RWPE2 (cell line): Measurements from ENCODE around the gene ZNF646.

Experiments
- ATAC-seq: fragments of 200-7000 bp; cut with Tn5 transposase; 3 replicates; pipeline ENCODE4 v1.9.1; 2021; ENCODE audit warnings: low read depth
- DNase-seq: peaks from one replicate; pipeline ENCODE4 v3.0.0-alpha.2; 2020; ENCODE audit warnings: low spot score
- H3K27ac ChIP-seq: fragments of 450-650 bp; 2 replicates; pipeline ENCODE4 v1.5.1; 2017; ENCODE audit warnings: mild to moderate bottlenecking; ENCODE audit not compliant: poor library complexity, severe bottlenecking
- H3K27me3 ChIP-seq: fragments of 250-450 bp; sonication (Bioruptor Pico); 2 replicates; pipeline ENCODE4 v1.5.1; 2021; ENCODE audit warnings: mild to moderate bottlenecking, moderate library complexity; ENCODE audit not compliant: insufficient read depth, poor library complexity, severe bottlenecking
- H3K36me3 ChIP-seq: fragments of 250-450 bp; sonication (Bioruptor Pico); 2 replicates; pipeline ENCODE4 v1.5.1; 2020; ENCODE audit warnings: low read depth, mild to moderate bottlenecking, moderate library complexity
- H3K4me1 ChIP-seq: fragments of 250-450 bp; sonication (Bioruptor Pico); 2 replicates; pipeline ENCODE4 v1.5.1; 2021; ENCODE audit warnings: mild to moderate bottlenecking, moderate library complexity; ENCODE audit not compliant: insufficient read depth, poor library complexity, severe bottlenecking
- H3K4me3 ChIP-seq: fragments of 250-450 bp; sonication (Bioruptor Pico); 2 replicates; pipeline ENCODE4 v1.5.1; 2021; ENCODE audit warnings: mild to moderate bottlenecking, moderate library complexity; ENCODE audit not compliant: severe bottlenecking
- H3K9me3 ChIP-seq: fragments of 250-450 bp; sonication (Bioruptor Pico); 2 replicates; pipeline ENCODE4 v1.5.1; 2021; ENCODE audit warnings: mild to moderate bottlenecking, moderate library complexity; ENCODE audit not compliant: severe bottlenecking
- CTCF ChIP-seq: fragments of 450-650 bp; IDR thresholded peaks from one replicate; pipeline ENCODE4 v1.5.1; 2017; ENCODE audit warnings: mild to moderate bottlenecking, moderate library complexity; ENCODE audit not compliant: poor library complexity, severe bottlenecking

ZNF646 gene

GRCh38 chr16:31133046-31133501, 58.9 kb downstream of the ZNF646 start:
- Histone ChIP-seq H3K36me3 (peaks cover 45% of the 10 kb centered on the region), H3K4me1 (peaks cover 43% of the 10 kb centered on the region), H3K27ac (peak overlapping the region; percentile 91), H3K9me3 (no peaks in the 10 kb centered on the region), H3K4me3 (no peak overlapping the region), H3K27me3 (no peaks in the 10 kb centered on the region)
- ATAC-seq: no peak
- DNase-seq: peak; percentile 47
- TF ChIP-seq CTCF: no peak
